Measurements from ENCODE around the gene LGALS7.
A peak's percentile ranks its signal among the peaks of the same experiment; 100 is the strongest.

LGALS7 gene

DNA sequence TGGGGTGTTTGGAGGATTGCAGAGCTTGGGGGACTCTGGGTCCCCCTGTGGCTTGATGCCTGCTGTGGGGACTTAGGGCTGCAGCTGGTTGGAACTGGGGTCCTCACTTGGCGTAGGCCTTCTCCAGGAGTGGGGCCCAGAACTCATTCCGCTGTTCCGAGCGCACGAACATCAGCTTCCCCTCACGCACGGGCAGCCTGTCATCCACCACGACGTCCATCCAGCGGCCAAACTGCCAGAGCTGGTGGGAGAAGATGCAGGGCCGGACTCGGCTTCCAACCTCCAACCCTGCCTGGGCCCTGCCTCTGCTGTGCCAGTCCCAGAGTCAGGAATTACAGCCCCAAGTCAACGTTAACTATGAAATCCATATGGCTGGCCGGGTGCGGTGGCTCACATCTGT is 31.6 kb downstream of the LGALS7 start:
- H3K18ac ChIP-seq (ENCODE audit: low read length) = peak overlapping the region; percentile 3

DNA sequence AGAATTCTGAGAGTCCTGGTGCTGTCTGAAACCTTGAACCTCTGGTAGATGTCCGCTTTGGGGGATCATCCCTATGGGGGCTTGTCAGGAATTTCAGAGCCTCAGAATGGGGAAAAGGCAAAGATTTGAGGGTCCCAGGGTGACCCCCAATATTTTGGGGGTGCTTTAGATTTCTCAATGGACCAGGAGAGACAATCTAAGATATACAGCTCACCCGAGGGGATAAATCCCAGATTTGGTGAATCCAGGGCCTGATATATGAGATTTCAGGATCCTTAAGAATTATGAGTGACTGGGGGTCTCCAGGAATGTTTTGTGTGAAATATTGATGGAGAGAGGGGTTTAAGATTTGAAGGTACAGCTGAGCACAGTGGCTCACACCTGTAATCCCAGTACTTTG is 32.4 kb downstream of the LGALS7 start:
- Histone ChIP-seq H4K91ac (ENCODE audit: low read depth, low read length, poor library complexity) (no peak overlapping the region), H2BK12ac (ENCODE audit: low read length) (no peak overlapping the region), H3K36me3 (replicated peaks in 1 of 2; ENCODE audit: control insufficient read depth in 2 of 2, insufficient read depth in 2 of 2, low read length in 2 of 2) (no peaks in the 10 kb centered on the region), H3K4me2 (ENCODE audit: insufficient read depth, low read length, poor library complexity, severe bottlenecking) (no peak overlapping the region), H2BK5ac (ENCODE audit: low read length) (no peak overlapping the region), H3K4ac (ENCODE audit: low read length) (no peak overlapping the region), H3K79me1 (ENCODE audit: low read depth, low read length) (no peaks in the 10 kb centered on the region), H4K8ac (ENCODE audit: low read depth, low read length) (no peak overlapping the region), H3K14ac (ENCODE audit: low read length) (no peak overlapping the region), H3K27ac (replicated peaks; ENCODE audit: low read length) (no peak overlapping the region), H3K9me3 (replicated peaks in 1 of 2; ENCODE audit: control insufficient read depth in 2 of 2, insufficient read depth in 1 of 2, low read depth in 1 of 2, low read length in 2 of 2) (no peaks in the 10 kb centered on the region), H3K4me3 (ENCODE audit: low read length in 2 of 2) (no peak overlapping the region), H3K27me3 (ENCODE audit: control insufficient read depth in 3 of 3, insufficient read depth in 3 of 3, low read depth in 1 of 3, low read length in 3 of 3) (peaks cover 0 to 18% (median 8%) of the 10 kb centered on the region in 3 experiments), H3K18ac (ENCODE audit: low read length) (no peak overlapping the region), H3K4me1 (ENCODE audit: control insufficient read depth in 2 of 2, insufficient read depth in 1 of 2, low read depth in 1 of 2, low read length in 2 of 2) (peaks cover 0 to 7% of the 10 kb centered on the region in 2 donors), H2BK120ac (ENCODE audit: low read depth, low read length) (no peak overlapping the region), H2AFZ (ENCODE audit: low read length) (no peak overlapping the region), H3K23ac (ENCODE audit: low read depth, low read length, poor library complexity) (no peak overlapping the region), H3K9ac (ENCODE audit: low read depth, low read length, poor library complexity) (no peak overlapping the region), H2BK15ac (ENCODE audit: low read length) (no peak overlapping the region), H2AK5ac (ENCODE audit: low read depth, low read length) (no peak overlapping the region)
- DNase-seq (ENCODE audit: low spot score) = no peak
- WGBS, 2 donors (ENCODE audit: extremely low coverage in 2 of 2, insufficient read length in 2 of 2, insufficient replicate concordance in 1 of 2) = no CpG with 5 or more reads among the region's 2 CpGs

More for the DNA sequence above, 31.6 kb downstream of the LGALS7 start:
- Histone ChIP-seq H3K79me1 (ENCODE audit: low read depth, low read length) (no peaks in the 10 kb centered on the region), H2BK120ac (ENCODE audit: low read depth, low read length) (no peak overlapping the region), H2BK5ac (ENCODE audit: low read length) (no peak overlapping the region), H3K27ac (replicated peaks; ENCODE audit: low read length) (no peak overlapping the region), H3K4ac (ENCODE audit: low read length) (no peak overlapping the region), H3K4me2 (ENCODE audit: insufficient read depth, low read length, poor library complexity, severe bottlenecking) (no peak overlapping the region), H2AFZ (ENCODE audit: low read length) (no peak overlapping the region), H3K36me3 (replicated peaks in 1 of 2; ENCODE audit: control insufficient read depth in 2 of 2, insufficient read depth in 2 of 2, low read length in 2 of 2) (no peaks in the 10 kb centered on the region), H4K8ac (ENCODE audit: low read depth, low read length) (no peak overlapping the region), H3K14ac (ENCODE audit: low read length) (no peak overlapping the region), H3K27me3 (ENCODE audit: control insufficient read depth in 3 of 3, insufficient read depth in 3 of 3, low read depth in 1 of 3, low read length in 3 of 3) (peaks cover 0 to 15% (median 5%) of the 10 kb centered on the region in 3 experiments), H3K4me1 (ENCODE audit: control insufficient read depth in 2 of 2, insufficient read depth in 1 of 2, low read depth in 1 of 2, low read length in 2 of 2) (peaks cover 0 to 5% of the 10 kb centered on the region in 2 donors), H2BK15ac (ENCODE audit: low read length) (no peak overlapping the region), H3K9me3 (replicated peaks in 1 of 2; ENCODE audit: control insufficient read depth in 2 of 2, insufficient read depth in 1 of 2, low read depth in 1 of 2, low read length in 2 of 2) (no peaks in the 10 kb centered on the region), H3K9ac (ENCODE audit: low read depth, low read length, poor library complexity) (no peak overlapping the region), H3K23ac (ENCODE audit: low read depth, low read length, poor library complexity) (no peak overlapping the region), H2BK12ac (ENCODE audit: low read length) (no peak overlapping the region), H4K91ac (ENCODE audit: low read depth, low read length, poor library complexity) (no peak overlapping the region), H2AK5ac (ENCODE audit: low read depth, low read length) (no peak overlapping the region), H3K4me3 (ENCODE audit: low read length in 2 of 2) (no peak overlapping the region)
- WGBS, 2 donors (ENCODE audit: extremely low coverage in 2 of 2, insufficient read length in 2 of 2, insufficient replicate concordance in 1 of 2) = no CpG with 5 or more reads among the region's 15 CpGs
- no peak for DNase-seq (ENCODE audit: low spot score)

DNA sequence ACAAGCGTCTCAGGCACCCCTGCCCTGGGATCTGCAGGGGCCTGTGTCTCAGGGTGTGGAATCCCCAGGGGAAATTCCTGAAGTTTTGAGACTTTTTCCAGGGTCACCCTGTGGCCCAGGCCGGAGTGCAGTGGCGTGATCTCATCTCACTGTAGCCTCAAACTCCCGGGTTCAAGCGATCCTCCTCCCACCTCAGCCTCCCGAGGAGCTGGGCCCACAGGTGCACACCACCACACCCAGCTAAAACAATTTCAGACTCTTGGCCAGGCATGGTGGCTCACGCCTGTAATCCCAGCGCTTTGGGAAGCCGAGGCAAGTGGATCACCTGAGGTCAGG is 33.1 kb downstream of the LGALS7 start:
- H2BK12ac ChIP-seq (ENCODE audit: low read length) = peak overlapping the region; percentile 93
- H2AK5ac ChIP-seq (ENCODE audit: low read depth, low read length) = peak overlapping the region; percentile 61
- H3K79me1 ChIP-seq (ENCODE audit: low read depth, low read length) = no peaks in the 10 kb centered on the region
- H4K91ac ChIP-seq (ENCODE audit: low read depth, low read length, poor library complexity) = no peak overlapping the region
- H2AFZ ChIP-seq (ENCODE audit: low read length) = no peak overlapping the region
- peak overlapping the region; percentile 26 for H3K4ac ChIP-seq (ENCODE audit: low read length)
- H3K9ac ChIP-seq (ENCODE audit: low read depth, low read length, poor library complexity) = no peak overlapping the region
- H3K36me3 ChIP-seq (replicated peaks in 1 of 2; ENCODE audit: control insufficient read depth in 2 of 2, insufficient read depth in 2 of 2, low read length in 2 of 2) = no peaks in the 10 kb centered on the region
- peaks cover 0 to 9% of the 10 kb centered on the region in 2 donors for H3K4me1 ChIP-seq (ENCODE audit: control insufficient read depth in 2 of 2, insufficient read depth in 1 of 2, low read depth in 1 of 2, low read length in 2 of 2)
- H3K18ac ChIP-seq (ENCODE audit: low read length) = no peak overlapping the region
- H4K8ac ChIP-seq (ENCODE audit: low read depth, low read length) = no peak overlapping the region
- no peak overlapping the region for H2BK120ac ChIP-seq (ENCODE audit: low read depth, low read length)
- H2BK5ac ChIP-seq (ENCODE audit: low read length) = no peak overlapping the region
- H3K27ac ChIP-seq (replicated peaks; ENCODE audit: low read length) = no peak overlapping the region
- H3K4me3 ChIP-seq (ENCODE audit: low read length in 2 of 2) = no peak overlapping the region
- no peak overlapping the region for H2BK15ac ChIP-seq (ENCODE audit: low read length)
- no peak for DNase-seq (ENCODE audit: low spot score)
- H3K14ac ChIP-seq (ENCODE audit: low read length) = no peak overlapping the region
- peaks cover 0 to 18% (median 8%) of the 10 kb centered on the region in 3 experiments for H3K27me3 ChIP-seq (ENCODE audit: control insufficient read depth in 3 of 3, insufficient read depth in 3 of 3, low read depth in 1 of 3, low read length in 3 of 3)
- H3K9me3 ChIP-seq (replicated peaks in 1 of 2; ENCODE audit: control insufficient read depth in 2 of 2, insufficient read depth in 1 of 2, low read depth in 1 of 2, low read length in 2 of 2) = no peaks in the 10 kb centered on the region
- no peak overlapping the region for H3K23ac ChIP-seq (ENCODE audit: low read depth, low read length, poor library complexity)
- WGBS, 2 donors (ENCODE audit: extremely low coverage in 2 of 2, insufficient read length in 2 of 2, insufficient replicate concordance in 1 of 2) = no CpG with 5 or more reads among the region's 9 CpGs
- no peak overlapping the region for H3K4me2 ChIP-seq (ENCODE audit: insufficient read depth, low read length, poor library complexity, severe bottlenecking)

DNA sequence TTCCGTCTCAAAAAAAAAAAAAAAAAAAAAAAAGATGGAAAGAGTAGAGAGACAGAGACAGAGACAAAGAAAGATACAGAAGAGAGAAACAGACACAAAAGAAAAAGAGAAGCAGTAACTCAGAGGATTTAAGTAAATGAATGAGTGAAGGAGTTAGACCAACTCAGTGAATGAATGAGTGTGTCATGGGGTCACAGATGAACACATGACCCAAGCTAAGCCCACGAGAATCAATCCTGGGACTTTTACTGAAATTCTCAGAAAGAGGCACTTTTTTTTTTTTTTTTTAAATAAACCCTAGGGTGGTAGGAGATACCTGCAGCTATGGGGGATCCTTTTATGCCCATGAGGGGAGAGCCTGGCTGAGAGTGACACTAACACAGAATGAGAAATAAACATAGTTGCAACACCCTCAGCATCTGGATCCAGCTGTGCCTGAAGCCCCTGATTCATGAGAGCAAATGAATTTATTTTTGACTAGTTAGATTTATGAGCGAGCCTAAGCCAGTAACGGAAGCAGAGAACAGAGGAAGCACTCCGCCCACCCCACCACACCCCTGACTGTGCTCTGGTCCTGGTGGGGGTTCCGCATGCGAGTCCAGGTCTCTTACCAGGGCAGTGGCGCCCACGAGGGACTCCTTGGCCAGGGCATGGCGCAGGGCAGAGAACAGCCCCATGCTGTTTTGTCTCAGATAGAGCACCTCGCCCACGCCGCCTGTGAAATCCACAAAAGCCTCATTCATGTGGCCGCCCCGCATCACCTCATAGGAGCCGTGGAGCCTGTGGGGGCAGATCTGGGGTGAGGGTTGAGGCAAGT is 33.7 kb downstream of the LGALS7 start:
- H3K27ac ChIP-seq (replicated peaks; ENCODE audit: low read length) = no peak overlapping the region
- peak overlapping the region; percentile 93 for H2BK12ac ChIP-seq (ENCODE audit: low read length)
- H3K9ac ChIP-seq (ENCODE audit: low read depth, low read length, poor library complexity) = no peak overlapping the region
- H3K23ac ChIP-seq (ENCODE audit: low read depth, low read length, poor library complexity) = no peak overlapping the region
- peak overlapping the region in 1 of 2 donors; percentile 25 for H3K4me3 ChIP-seq (ENCODE audit: low read length in 2 of 2)
- H4K91ac ChIP-seq (ENCODE audit: low read depth, low read length, poor library complexity) = no peak overlapping the region
- peaks cover 0 to 10% of the 10 kb centered on the region in 2 donors for H3K4me1 ChIP-seq (ENCODE audit: control insufficient read depth in 2 of 2, insufficient read depth in 1 of 2, low read depth in 1 of 2, low read length in 2 of 2)
- no CpG with 5 or more reads among the region's 16 CpGs for WGBS, 2 donors (ENCODE audit: extremely low coverage in 2 of 2, insufficient read length in 2 of 2, insufficient replicate concordance in 1 of 2)
- peaks cover 0 to 18% (median 8%) of the 10 kb centered on the region in 3 experiments for H3K27me3 ChIP-seq (ENCODE audit: control insufficient read depth in 3 of 3, insufficient read depth in 3 of 3, low read depth in 1 of 3, low read length in 3 of 3)
- H3K18ac ChIP-seq (ENCODE audit: low read length) = peak overlapping the region; percentile 27
- no peak overlapping the region for H2BK5ac ChIP-seq (ENCODE audit: low read length)
- H2AFZ ChIP-seq (ENCODE audit: low read length) = no peak overlapping the region
- H3K79me1 ChIP-seq (ENCODE audit: low read depth, low read length) = no peaks in the 10 kb centered on the region
- H3K36me3 ChIP-seq (replicated peaks in 1 of 2; ENCODE audit: control insufficient read depth in 2 of 2, insufficient read depth in 2 of 2, low read length in 2 of 2) = no peaks in the 10 kb centered on the region
- no peak for DNase-seq (ENCODE audit: low spot score)
- H3K4ac ChIP-seq (ENCODE audit: low read length) = peak overlapping the region; percentile 26
- H2BK120ac ChIP-seq (ENCODE audit: low read depth, low read length) = no peak overlapping the region
- no peak overlapping the region for H2BK15ac ChIP-seq (ENCODE audit: low read length)
- no peak overlapping the region for H3K4me2 ChIP-seq (ENCODE audit: insufficient read depth, low read length, poor library complexity, severe bottlenecking)
- H3K9me3 ChIP-seq (replicated peaks in 1 of 2; ENCODE audit: control insufficient read depth in 2 of 2, insufficient read depth in 1 of 2, low read depth in 1 of 2, low read length in 2 of 2) = no peaks in the 10 kb centered on the region
- H3K14ac ChIP-seq (ENCODE audit: low read length) = no peak overlapping the region
- no peak overlapping the region for H4K8ac ChIP-seq (ENCODE audit: low read depth, low read length)
- H2AK5ac ChIP-seq (ENCODE audit: low read depth, low read length) = peak overlapping the region; percentile 61
